Activated T-helper 17 cell treated with anti-CD3 and anti-CD28 coated beads, Interleukin-2, amount 50 U/mL, for 72 hours (primary cell): Measurements from ENCODE around the gene ACSF3. TPM values are rescaled to one million over a fixed set of nuclear protein-coding genes. Genes with fewer than 3 reads are reported as not detected.
"Not testable (repeated sequence)": the region's sequence is repeated elsewhere in the genome, so short reads cannot be mapped to it uniquely, and the experiment has no call there.

Experiments used
- ATAC-seq: fragments of 150-1000 bp; cut with Tn5 transposase; replicated peaks from 2 replicates; pipeline ENCODE4 v1.10.0; 2021; ENCODE audit warnings: mild to moderate bottlenecking, moderate library complexity
- H3K27ac Mint-ChIP-seq: one replicate; pipeline ENCODE4 v1.8.0; 2022; ENCODE audit warnings: mixed read lengths
- H3K27me3 Mint-ChIP-seq: one replicate; pipeline ENCODE4 v1.8.0; 2022; ENCODE audit warnings: mixed read lengths
- H3K36me3 Mint-ChIP-seq: one replicate; pipeline ENCODE4 v1.8.0; 2022; ENCODE audit warnings: low read depth, mild to moderate bottlenecking, mixed read lengths
- H3K4me1 Mint-ChIP-seq: one replicate; pipeline ENCODE4 v1.8.0; 2022; ENCODE audit warnings: mixed read lengths
- H3K4me3 Mint-ChIP-seq: one replicate; pipeline ENCODE4 v1.8.0; 2022; ENCODE audit warnings: mild to moderate bottlenecking, mixed read lengths
- H3K9me3 Mint-ChIP-seq: one replicate; pipeline ENCODE4 v1.8.0; 2022; ENCODE audit warnings: mixed read lengths
- total RNA-seq, 2 donors: library from RNA; stranded (reverse); gene quantifications; one replicate each; pipeline ENCODE4 v1.2.3, GENCODE V29; 2022

ACSF3 gene
- total RNA-seq, 2 donors from 2014 or later = 35.4 to 47.9 TPM

DNA sequence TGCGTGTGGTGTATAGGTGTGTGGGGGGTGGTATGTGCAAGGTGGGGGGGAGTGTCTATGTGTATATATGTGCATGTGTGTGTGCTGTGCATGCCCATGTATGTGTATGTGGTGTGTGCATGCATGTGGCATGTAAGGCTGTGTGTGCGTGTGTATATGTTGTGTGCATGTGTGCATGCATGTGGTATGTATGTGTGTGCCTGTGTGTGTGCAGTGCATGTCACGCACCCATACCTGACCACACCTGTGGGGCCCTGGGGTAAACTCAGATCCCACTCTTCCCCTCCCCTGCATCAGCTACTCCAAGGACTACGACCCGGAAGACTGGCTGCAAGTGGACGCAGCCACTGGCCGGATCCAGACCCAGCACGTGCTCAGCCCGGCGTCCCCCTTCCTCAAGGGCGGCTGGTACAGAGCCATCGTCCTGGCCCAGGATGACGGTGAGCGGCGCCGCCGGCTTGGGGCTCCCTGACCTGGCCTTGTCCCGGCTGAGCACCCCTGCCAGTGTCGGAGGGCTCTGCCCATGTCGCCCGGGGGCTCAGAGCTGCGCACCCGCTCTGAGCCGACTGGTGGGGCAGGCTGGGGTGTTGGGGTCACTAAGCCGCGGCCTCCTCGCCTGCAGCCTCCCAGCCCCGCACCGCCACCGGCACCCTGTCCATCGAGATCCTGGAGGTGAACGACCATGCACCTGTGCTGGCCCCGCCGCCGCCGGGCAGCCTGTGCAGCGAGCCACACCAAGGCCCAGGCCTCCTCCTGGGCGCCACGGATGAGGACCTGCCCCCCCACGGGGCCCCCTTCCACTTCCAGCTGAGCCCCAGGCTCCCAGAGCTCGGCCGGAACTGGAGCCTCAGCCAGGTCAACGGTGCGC lies 97.6 kb downstream of the ACSF3 start:
- no peak overlapping the region for H3K4me3 Mint-ChIP-seq
- H3K4me1 Mint-ChIP-seq = no peaks in the 10 kb centered on the region
- no peak for ATAC-seq
- H3K9me3 Mint-ChIP-seq = no peaks in the 10 kb centered on the region
- no peaks in the 10 kb centered on the region for H3K36me3 Mint-ChIP-seq
- H3K27me3 Mint-ChIP-seq = no peaks in the 10 kb centered on the region
- H3K27ac Mint-ChIP-seq = no peak overlapping the region

DNA sequence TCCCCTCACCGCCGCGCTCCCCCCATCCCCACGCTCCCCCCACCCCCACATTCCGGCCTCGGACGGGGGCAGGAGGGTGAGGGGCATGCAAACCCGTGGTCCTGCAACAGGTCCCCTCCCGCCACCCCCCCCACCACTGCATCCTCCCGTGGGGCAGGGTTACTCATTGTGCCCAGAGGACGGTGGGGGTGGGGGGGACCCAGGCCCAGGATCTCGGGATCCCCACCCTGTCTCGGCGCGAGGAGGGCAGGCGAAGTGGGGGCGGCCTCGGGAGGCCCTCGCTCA lies 98.2 kb downstream of the ACSF3 start:
- Mint-ChIP-seq H3K27ac (no peak overlapping the region), H3K36me3 (no peaks in the 10 kb centered on the region), H3K4me1 (no peaks in the 10 kb centered on the region), H3K4me3 (no peak overlapping the region), H3K9me3 (no peaks in the 10 kb centered on the region), H3K27me3 (no peaks in the 10 kb centered on the region)
- ATAC-seq = no peak

DNA sequence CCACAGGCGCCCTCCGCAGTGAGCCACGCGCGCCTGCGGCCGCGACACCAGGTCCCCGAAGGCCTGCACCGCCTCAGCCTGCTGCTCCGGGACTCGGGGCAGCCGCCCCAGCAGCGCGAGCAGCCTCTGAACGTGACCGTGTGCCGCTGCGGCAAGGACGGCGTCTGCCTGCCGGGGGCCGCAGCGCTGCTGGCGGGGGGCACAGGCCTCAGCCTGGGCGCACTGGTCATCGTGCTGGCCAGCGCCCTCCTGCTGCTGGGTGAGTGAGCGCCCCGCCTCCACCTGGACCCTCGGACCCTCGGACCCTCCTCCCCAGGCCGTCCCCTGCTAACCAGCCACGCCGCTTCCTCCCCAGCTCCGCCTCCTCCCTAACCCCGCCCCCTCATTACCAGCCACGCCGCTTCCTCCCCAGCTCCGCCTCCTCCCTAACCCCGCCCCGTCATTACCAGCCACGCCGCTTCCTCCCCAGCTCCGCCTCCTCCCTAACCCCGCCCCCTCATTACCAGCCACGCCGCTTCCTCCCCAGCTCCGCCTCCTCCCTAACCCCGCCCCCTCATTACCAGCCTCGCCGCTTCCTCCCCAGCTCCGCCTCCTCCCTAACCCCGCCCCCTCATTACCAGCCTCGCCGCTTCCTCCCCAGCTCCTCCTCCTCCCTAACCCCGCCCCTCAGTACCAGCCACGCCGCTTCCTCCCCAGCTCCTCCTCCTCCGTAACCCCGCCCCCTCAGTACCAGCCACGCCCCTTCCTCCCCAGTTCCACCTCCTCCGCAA lies 98.7 kb downstream of the ACSF3 start:
- not testable (repeated sequence) for H3K4me1 Mint-ChIP-seq, H3K9me3 Mint-ChIP-seq, H3K36me3 Mint-ChIP-seq, H3K4me3 Mint-ChIP-seq, H3K27ac Mint-ChIP-seq, H3K27me3 Mint-ChIP-seq
- ATAC-seq = peak; percentile 32

DNA sequence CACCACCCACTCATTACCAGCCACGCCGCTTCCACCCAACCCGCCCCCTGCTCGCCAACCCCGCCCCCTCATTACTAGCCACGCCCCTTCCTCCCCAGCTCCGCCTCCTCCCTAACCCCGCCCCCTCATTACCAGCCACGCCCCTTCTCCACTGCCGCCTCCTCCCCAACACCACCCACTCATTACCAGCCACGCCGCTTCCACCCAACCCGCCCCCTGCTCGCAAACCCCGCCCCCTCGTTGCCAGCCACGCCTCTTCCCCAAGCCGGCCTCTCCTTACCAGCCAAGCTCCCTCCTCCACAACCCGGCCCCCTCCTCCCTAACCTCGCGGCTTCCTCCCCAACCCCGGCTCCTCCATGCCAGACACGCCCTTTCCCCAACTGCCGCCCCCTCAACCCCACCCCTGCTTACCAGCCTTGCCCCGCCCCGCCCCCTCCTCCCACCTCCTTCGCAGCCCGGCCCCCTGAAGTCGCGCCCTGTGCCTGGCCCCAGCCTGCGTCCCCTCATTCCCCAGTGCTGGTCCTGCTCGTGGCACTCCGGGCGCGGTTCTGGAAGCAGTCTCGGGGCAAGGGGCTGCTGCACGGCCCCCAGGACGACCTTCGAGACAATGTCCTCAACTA lies 99.4 kb downstream of the ACSF3 start:
- no peak overlapping the region for H3K4me3 Mint-ChIP-seq
- H3K9me3 Mint-ChIP-seq = no peaks in the 10 kb centered on the region
- H3K27ac Mint-ChIP-seq = no peak overlapping the region
- ATAC-seq = peak; percentile 55
- no peaks in the 10 kb centered on the region for H3K27me3 Mint-ChIP-seq
- no peaks in the 10 kb centered on the region for H3K4me1 Mint-ChIP-seq
- no peaks in the 10 kb centered on the region for H3K36me3 Mint-ChIP-seq

DNA sequence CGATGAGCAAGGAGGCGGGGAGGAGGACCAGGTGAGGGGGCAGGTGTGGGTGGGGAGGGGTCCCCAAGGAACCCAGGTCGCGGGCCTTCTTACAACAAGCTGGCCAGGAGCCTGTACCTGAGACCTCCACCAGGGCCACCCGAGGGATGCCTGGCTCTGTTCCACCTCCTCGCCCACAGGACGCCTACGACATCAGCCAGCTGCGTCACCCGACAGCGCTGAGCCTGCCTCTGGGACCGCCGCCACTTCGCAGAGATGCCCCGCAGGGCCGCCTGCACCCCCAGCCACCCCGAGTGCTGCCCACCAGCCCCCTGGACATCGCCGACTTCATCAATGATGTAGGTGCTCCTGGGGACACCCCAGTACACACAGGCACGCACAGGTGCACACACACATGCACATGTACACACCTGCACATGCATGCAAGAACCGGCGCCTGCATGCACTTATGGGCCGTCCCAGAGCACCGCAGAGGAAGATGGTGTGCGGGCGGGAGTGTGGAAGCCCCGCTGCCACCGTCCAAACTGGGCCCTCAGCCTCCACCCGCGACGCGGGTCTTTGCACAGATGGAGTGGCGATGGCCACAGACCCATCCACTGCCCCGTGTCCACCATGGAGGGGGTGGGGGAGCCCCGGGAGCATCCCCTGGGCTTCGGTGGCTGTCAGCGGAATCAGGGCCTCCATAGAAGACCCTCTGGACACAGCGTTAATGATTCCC lies 100.1 kb downstream of the ACSF3 start:
- ATAC-seq = no peak
- H3K4me3 Mint-ChIP-seq = no peak overlapping the region

DNA sequence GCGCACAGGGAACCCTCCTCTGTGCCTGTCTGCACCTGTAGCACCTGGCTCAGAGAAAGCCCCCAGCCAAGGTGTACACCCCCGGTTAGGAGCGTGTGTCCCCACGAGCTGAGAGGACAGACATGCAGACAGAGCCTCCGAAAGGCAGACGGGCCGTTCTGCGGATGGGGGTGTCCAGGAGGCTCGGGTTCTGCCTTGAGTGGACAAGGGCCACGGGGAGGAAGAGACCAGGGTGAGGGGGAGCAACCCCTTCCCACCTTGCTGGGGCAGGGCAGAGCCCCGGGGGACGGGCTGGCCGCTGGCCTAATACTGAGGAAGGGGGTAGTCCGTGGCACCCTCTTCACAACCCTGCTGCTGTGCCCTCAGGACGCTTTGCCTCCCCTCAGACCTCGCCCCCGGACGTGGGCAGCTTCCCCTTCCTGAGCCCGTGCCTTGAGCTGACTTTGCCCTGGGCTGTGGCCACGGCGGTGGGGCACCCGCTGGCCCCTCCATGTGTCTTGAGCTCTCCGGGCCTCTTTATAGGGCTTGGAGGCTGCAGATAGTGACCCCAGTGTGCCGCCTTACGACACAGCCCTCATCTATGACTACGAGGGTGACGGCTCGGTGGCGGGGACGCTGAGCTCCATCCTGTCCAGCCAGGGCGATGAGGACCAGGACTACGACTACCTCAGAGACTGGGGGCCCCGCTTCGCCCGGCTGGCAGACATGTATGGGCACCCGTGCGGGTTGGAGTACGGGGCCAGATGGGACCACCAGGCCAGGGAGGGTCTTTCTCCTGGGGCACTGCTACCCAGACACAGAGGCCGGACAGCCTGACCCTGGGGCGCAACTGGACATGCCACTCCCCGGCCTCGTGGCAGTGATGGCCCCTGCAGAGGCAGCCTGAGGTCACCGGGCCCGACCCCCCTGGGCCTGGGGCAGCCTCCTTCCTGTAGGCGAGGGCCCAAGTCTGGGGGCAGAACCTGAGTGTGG lies 101.0 kb downstream of the ACSF3 start:
- Mint-ChIP-seq H3K36me3 (no peaks in the 10 kb centered on the region), H3K4me3 (no peak overlapping the region), H3K4me1 (no peaks in the 10 kb centered on the region), H3K9me3 (no peaks in the 10 kb centered on the region), H3K27ac (no peak overlapping the region), H3K27me3 (no peaks in the 10 kb centered on the region)
- no peak for ATAC-seq

More for the DNA sequence above, 100.1 kb downstream of the ACSF3 start:
- H3K27me3 Mint-ChIP-seq = no peaks in the 10 kb centered on the region
- H3K27ac Mint-ChIP-seq = no peak overlapping the region
- H3K4me1 Mint-ChIP-seq = no peaks in the 10 kb centered on the region
- H3K9me3 Mint-ChIP-seq = no peaks in the 10 kb centered on the region
- no peaks in the 10 kb centered on the region for H3K36me3 Mint-ChIP-seq

DNA sequence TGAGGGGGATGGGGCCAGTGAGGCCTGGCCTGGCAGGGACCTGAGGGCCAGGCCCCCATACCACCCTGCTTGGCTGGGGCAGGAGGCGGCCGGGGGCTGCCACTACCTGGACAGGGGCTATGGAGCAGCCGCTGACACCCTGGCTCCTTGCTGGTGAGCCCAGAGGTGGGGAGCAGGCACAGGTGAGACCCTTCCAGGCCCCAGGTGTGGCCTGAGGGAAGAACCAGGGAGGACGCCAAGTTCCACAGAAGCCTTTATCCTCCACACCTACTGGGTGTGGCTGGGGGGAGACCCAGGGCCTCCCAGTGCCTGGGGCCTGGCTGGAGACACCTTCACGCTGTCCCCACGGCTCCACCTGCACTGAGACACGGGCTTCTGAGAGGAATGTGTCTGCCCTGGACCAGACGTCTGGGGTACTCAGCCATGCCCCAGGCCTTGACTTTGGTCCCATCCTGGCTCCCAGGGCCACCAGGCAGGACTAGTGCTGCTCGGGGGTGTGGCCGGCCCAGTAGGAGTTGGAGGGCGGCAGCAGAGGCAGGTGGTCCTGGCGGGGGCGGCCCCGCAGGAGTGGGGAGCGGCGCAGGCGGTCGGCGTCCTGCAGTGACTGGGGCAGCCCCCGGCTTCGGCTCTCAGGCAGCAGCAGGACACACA lies 102.0 kb downstream of the ACSF3 start:
- no peaks in the 10 kb centered on the region for H3K9me3 Mint-ChIP-seq
- ATAC-seq = no peak

DNA sequence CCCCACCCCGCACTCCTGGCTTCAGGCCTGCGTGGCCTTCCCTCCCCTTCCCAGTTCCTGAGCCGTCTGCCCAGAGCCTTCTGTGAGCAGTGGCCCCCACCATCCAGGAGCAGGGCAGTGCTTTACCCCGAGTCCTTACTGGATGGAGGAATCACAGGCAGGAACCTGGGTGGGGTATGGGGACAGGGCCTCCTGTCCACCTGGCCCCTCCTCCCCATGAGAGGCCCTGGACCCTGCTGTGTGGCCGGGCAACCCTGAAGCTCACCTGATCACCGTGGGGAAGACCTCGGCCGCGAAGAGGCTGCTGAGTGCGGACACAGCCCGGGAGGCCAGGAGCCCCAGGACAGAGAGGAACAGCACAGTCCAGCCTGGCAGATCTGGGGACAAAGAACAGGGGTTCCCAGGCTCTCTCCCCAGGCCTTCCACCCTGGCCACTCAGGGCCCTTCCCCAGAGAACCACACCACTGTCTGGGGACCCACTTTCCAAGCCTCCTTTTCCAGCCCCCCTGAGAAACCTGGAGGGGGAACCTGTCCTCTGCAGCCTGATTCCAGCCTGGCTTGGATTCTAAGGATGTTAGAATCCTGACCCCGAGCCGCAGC lies 103.5 kb downstream of the ACSF3 start:
- no peaks in the 10 kb centered on the region for H3K4me1 Mint-ChIP-seq
- H3K9me3 Mint-ChIP-seq = no peaks in the 10 kb centered on the region
- H3K27me3 Mint-ChIP-seq = no peaks in the 10 kb centered on the region
- no peak overlapping the region for H3K27ac Mint-ChIP-seq
- H3K4me3 Mint-ChIP-seq = no peak overlapping the region
- H3K36me3 Mint-ChIP-seq = no peaks in the 10 kb centered on the region
- ATAC-seq = no peak

More for the DNA sequence above, 102.0 kb downstream of the ACSF3 start:
- no peak overlapping the region for H3K27ac Mint-ChIP-seq
- no peaks in the 10 kb centered on the region for H3K27me3 Mint-ChIP-seq
- no peaks in the 10 kb centered on the region for H3K36me3 Mint-ChIP-seq
- H3K4me1 Mint-ChIP-seq = no peaks in the 10 kb centered on the region
- H3K4me3 Mint-ChIP-seq = no peak overlapping the region

DNA sequence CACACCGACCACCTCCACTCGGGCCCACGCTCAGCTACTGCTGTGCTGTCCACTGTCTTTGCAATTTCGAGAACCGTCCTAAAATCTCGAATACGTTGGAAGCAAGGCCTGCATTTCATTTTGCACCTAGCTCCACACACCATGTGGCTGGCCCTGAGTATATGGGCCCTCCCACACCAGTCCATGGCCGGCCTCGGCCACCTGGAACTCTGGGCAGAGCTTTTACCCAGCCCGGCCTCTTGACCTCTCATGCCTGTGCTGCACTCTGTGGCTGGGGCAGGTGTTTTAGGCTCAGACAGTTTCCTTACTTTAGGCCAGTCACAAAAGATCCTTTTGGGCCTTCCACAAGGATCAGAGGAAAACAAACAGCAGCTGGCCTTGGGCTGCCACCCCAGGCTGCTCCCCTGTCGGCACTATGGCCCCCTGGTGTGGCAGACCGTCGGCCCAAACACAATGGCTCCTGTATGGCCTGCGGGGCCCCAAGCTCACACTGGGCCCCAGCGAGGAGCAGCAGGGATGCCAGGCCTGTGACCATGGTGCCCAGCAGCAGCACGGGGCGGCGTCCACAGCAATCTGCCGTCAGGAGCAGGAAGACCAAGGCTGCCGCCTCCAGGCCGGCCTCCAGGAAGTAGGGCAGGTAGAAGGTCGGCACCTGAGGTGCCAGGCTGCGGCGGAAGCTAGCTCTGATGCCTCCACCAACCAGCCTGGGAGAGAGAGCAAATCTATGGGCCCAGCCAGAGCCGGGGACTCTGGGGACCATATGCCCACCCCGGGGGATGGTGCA lies 104.2 kb downstream of the ACSF3 start:
- peaks cover 4% of the 10 kb centered on the region for H3K36me3 Mint-ChIP-seq
- no peaks in the 10 kb centered on the region for H3K4me1 Mint-ChIP-seq
- ATAC-seq = no peak
- no peaks in the 10 kb centered on the region for H3K9me3 Mint-ChIP-seq
- peaks cover 3% of the 10 kb centered on the region for H3K27me3 Mint-ChIP-seq
- H3K27ac Mint-ChIP-seq = no peak overlapping the region
- H3K4me3 Mint-ChIP-seq = no peak overlapping the region

DNA sequence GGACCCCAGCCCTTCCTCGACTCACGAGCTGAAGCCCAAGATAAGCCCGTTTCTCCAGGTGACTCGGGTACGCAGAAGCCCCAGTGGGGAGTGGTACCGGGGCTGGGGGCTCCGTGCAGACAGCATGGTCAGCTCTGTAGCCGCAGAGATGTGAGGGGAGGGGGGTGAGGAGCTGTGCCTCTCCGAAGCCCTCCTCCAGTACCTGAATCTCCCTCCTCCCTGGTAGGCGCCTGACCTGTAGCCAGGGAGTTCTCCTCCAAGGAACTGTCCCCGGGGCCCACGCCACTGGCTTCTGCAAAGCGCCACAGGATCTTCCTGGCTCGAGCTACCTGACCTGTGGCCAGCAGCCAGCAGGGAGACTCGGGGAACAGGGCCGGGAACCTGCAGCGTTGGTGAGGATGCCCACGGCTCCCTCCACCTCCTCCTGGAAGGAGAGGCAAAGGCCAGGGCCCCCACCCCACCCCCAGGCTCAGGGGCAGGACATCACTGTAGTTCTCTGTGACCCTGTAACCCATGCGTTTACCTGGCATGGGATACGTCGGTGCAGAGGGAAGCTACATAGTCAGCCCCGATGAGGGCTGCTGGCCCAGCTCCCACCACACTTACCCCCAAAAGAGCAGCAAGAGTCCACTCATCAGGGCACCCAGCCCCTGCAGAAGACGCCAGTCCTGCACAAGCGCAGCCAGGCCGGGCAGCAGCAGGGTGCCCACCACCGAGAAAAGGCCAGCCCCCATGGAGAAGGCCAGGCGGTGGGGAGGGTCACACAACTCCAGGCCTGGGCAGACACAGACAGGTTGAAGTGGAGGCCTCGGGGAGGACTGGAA lies 105.0 kb downstream of the ACSF3 start:
- no peaks in the 10 kb centered on the region for H3K9me3 Mint-ChIP-seq
- H3K36me3 Mint-ChIP-seq = peaks cover 6% of the 10 kb centered on the region
- no peak overlapping the region for H3K27ac Mint-ChIP-seq
- no peaks in the 10 kb centered on the region for H3K4me1 Mint-ChIP-seq
- ATAC-seq = no peak
- H3K27me3 Mint-ChIP-seq = peaks cover 9% of the 10 kb centered on the region
- H3K4me3 Mint-ChIP-seq = no peak overlapping the region

DNA sequence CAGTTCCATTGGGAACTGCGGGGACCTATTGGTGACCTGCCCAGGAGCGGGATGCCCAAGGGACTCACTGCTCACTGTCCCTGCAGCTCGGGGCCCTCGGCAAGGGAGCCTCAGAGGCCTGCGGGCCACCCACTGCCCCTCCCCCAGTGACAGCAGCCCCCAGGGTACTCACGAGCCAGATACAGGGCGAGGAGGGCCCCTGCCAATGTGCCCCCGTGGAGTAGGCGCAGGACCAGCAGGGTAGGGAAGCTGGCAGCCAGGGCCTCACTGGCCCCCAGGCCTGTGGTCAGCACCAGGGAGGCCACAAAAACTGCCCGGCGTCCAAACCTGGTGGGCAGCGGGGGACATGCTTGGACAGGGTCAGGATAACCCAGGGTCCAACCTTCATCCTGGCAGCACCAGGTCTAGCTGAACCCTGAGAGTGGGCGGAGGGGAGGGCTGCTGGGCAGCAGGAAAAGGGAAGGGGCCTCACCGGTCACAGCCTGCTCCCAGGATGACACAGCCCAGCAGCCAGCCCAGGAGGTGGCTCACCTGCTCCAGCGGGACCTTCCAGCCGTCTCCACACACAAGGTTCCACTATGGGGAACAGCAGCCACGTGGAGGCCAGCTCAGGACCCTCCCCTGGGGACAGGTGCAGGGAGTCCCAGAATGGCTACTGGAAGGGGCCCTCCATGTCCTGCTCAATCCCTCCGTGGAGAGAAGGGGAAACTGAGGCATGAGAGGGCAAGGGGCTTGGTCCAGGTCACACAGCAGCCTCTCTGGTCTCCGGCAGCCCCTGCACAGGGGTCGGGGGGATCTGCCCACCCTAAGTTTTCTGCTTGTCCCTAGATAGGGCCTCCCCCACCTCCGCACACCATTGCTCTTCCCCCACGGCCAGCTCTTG lies 105.8 kb downstream of the ACSF3 start:
- Mint-ChIP-seq H3K4me1 (no peaks in the 10 kb centered on the region), H3K36me3 (peaks cover 6% of the 10 kb centered on the region), H3K4me3 (peak overlapping the region; percentile 17), H3K9me3 (no peaks in the 10 kb centered on the region), H3K27me3 (peaks cover 15% of the 10 kb centered on the region), H3K27ac (no peak overlapping the region)
- no peak for ATAC-seq
